Astrocyte (in vitro differentiated cells and primary cell): ENCODE data around the gene UBE2V1. TPM values are rescaled to one million over a fixed set of nuclear protein-coding genes. Genes with fewer than 3 reads are reported as not detected.
A peak's percentile ranks its signal among the peaks of the same experiment; 100 is the strongest.

ENCODE experiments used
- DNase-seq: peaks from one replicate; pipeline ENCODE4 v3.0.0-alpha.2; 2010; ENCODE audit warnings: low read depth
- FAIRE-seq: peaks from 2 replicates; lab custom pipeline; 2011; peaks lifted over from hg19 to GRCh38; lab: Jason Lieb, UNC
- H2AFZ ChIP-seq: 2 replicates; pipeline ENCODE4 v1.6.0; 2012; ENCODE audit warnings: low read depth, low read length, inconsistent platforms
- H3K27ac ChIP-seq: 2 replicates; pipeline ENCODE4 v1.5.1; 2011; ENCODE audit warnings: low read depth, low read length, inconsistent platforms
- H3K27me3 ChIP-seq: 2 replicates; pipeline ENCODE4 v1.6.0; 2011; ENCODE audit warnings: low read length, inconsistent platforms; ENCODE audit not compliant: insufficient read depth
- H3K36me3 ChIP-seq: 2 replicates; pipeline ENCODE4 v1.5.1; 2011; ENCODE audit warnings: low read length, inconsistent platforms; ENCODE audit not compliant: insufficient read depth
- H3K4me1 ChIP-seq: 2 replicates; pipeline ENCODE4 v1.5.1; 2011; ENCODE audit warnings: low read length, inconsistent platforms; ENCODE audit not compliant: insufficient read depth
- H3K4me2 ChIP-seq: 2 replicates; pipeline ENCODE4 v1.6.0; 2012; ENCODE audit warnings: low read length, inconsistent platforms
- H3K4me3 ChIP-seq: 2 replicates; pipeline ENCODE4 v1.5.1; 2011; ENCODE audit warnings: low read depth, mild to moderate bottlenecking, low read length, inconsistent platforms; ENCODE audit not compliant: insufficient read depth
- H3K79me2 ChIP-seq: 2 replicates; pipeline ENCODE4 v1.6.0; 2012; ENCODE audit warnings: mild to moderate bottlenecking, low read length, inconsistent platforms; ENCODE audit not compliant: insufficient read depth
- H3K9ac ChIP-seq: 2 replicates; pipeline ENCODE4 v1.6.0; 2012; ENCODE audit warnings: mild to moderate bottlenecking, low read length, inconsistent platforms
- H3K9me3 ChIP-seq: 2 replicates; pipeline ENCODE4 v1.5.1; 2012; ENCODE audit warnings: low read depth, mild to moderate bottlenecking, low read length, inconsistent platforms; ENCODE audit not compliant: insufficient read depth
- H4K20me1 ChIP-seq: 2 replicates; pipeline ENCODE4 v1.6.0; 2012; ENCODE audit warnings: low read length, inconsistent platforms; ENCODE audit not compliant: insufficient read depth
- H3K27ac Mint-ChIP-seq: one replicate; pipeline ENCODE4 v1.8.0; 2021; ENCODE audit warnings: mild to moderate bottlenecking, mixed read lengths; ENCODE audit not compliant: unreplicated experiment
- H3K27me3 Mint-ChIP-seq: one replicate; pipeline ENCODE4 v1.8.0; 2021; ENCODE audit warnings: low read depth, mixed read lengths; ENCODE audit not compliant: unreplicated experiment
- H3K36me3 Mint-ChIP-seq: one replicate; pipeline ENCODE4 v1.8.0; 2021; ENCODE audit warnings: low read depth, mixed read lengths; ENCODE audit not compliant: unreplicated experiment
- H3K4me1 Mint-ChIP-seq: one replicate; pipeline ENCODE4 v1.8.0; 2021; ENCODE audit warnings: low read depth, mixed read lengths; ENCODE audit not compliant: unreplicated experiment
- H3K4me3 Mint-ChIP-seq: one replicate; pipeline ENCODE4 v1.8.0; 2021; ENCODE audit warnings: mild to moderate bottlenecking, moderate library complexity, mixed read lengths; ENCODE audit not compliant: unreplicated experiment
- H3K9me3 Mint-ChIP-seq: one replicate; pipeline ENCODE4 v1.8.0; 2021; ENCODE audit warnings: mild to moderate bottlenecking, mixed read lengths; ENCODE audit not compliant: unreplicated experiment
- EZH2 ChIP-seq: IDR thresholded peaks from 2 replicates; pipeline ENCODE4 v1.6.1; 2012; ENCODE audit warnings: mild to moderate bottlenecking, low read length, inconsistent platforms; ENCODE audit not compliant: insufficient read depth
- total RNA-seq: library from RNA; stranded (reverse); gene quantifications from 2 replicates; pipeline ENCODE4 v1.2.1, GENCODE V29; 2021
- TF ChIP-seq, protein P1 (sequence below): IDR thresholded peaks from 2 replicates; pipeline ENCODE4 v1.5.1; 2011; ENCODE audit warnings: low read depth, mild to moderate bottlenecking, inconsistent platforms, low read length, moderate library complexity; ENCODE audit not compliant: insufficient read depth

Gene UBE2V1
- total RNA-seq, 1 donor from 2014 or later, result 139 TPM

DNA sequence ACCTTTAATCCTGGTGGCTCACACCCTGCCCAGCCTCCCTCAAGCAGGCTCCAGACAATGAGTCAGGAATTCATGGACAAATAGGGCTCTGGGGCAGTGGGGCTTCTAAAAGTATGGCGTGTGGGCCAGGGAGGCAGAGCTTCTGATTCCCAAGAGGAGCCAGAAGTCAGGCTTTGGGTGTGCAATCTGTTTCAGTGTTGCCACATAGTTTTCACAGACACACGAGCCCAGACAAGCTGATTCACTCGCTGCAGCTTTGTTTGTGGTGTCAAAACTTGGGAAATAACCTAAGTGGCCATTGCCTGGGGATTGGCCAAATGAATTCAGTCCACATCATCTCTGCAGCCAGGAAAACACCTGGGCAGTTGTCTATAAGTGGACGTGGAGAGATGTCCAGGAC lies 31.4 kb upstream of the UBE2V1 start:
- H3K27me3 ChIP-seq, result no peaks in the 10 kb centered on the region
- no peak for FAIRE-seq
- H3K36me3 Mint-ChIP-seq, result peaks cover 26% of the 10 kb centered on the region
- H3K9me3 ChIP-seq, result no peaks in the 10 kb centered on the region
- no peak overlapping the region for H2AFZ ChIP-seq
- no peaks in the 10 kb centered on the region for H3K27me3 Mint-ChIP-seq
- H3K4me1 Mint-ChIP-seq, result peaks cover 35% of the 10 kb centered on the region
- no peak for TF ChIP-seq EZH2
- TF ChIP-seq, protein P1, sequence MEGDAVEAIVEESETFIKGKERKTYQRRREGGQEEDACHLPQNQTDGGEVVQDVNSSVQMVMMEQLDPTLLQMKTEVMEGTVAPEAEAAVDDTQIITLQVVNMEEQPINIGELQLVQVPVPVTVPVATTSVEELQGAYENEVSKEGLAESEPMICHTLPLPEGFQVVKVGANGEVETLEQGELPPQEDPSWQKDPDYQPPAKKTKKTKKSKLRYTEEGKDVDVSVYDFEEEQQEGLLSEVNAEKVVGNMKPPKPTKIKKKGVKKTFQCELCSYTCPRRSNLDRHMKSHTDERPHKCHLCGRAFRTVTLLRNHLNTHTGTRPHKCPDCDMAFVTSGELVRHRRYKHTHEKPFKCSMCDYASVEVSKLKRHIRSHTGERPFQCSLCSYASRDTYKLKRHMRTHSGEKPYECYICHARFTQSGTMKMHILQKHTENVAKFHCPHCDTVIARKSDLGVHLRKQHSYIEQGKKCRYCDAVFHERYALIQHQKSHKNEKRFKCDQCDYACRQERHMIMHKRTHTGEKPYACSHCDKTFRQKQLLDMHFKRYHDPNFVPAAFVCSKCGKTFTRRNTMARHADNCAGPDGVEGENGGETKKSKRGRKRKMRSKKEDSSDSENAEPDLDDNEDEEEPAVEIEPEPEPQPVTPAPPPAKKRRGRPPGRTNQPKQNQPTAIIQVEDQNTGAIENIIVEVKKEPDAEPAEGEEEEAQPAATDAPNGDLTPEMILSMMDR, result no peak
- peak; percentile 98 for DNase-seq
- peak overlapping the region; percentile 65 for H3K9ac ChIP-seq
- peak overlapping the region; percentile 60 for H3K4me3 Mint-ChIP-seq
- H3K79me2 ChIP-seq, result peaks cover 82% of the 10 kb centered on the region
- peaks cover 45% of the 10 kb centered on the region for H4K20me1 ChIP-seq
- H3K36me3 ChIP-seq, result peaks cover 21% of the 10 kb centered on the region
- H3K27ac ChIP-seq, result peak overlapping the region; percentile 94
- no peak overlapping the region for H3K4me3 ChIP-seq
- peaks cover 46% of the 10 kb centered on the region for H3K4me1 ChIP-seq
- H3K27ac Mint-ChIP-seq, result peak overlapping the region; percentile 95
- peak overlapping the region; percentile 61 for H3K4me2 ChIP-seq
- no peaks in the 10 kb centered on the region for H3K9me3 Mint-ChIP-seq

DNA sequence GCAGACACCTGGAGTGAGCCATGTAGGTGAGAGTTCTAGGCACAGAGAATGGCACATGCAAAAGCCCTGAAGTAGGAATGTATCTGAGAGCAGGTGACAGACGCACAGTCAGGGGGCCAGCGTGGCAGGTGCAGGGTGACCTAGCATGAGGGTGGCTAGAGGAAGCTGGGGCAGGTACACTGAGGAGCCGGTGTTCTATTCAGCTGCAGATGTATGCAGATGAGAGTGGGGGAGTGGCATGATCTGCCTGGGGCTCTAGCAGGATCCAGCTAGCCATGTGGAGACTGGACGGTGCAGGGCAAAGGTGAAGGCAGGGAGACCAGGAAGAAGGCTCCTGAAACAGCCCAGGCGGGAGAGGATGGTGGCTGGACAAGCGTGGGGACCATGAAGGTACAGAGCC lies 29.9 kb upstream of the UBE2V1 start:
- H3K4me1 Mint-ChIP-seq, result peaks cover 38% of the 10 kb centered on the region
- H3K27ac Mint-ChIP-seq, result peak overlapping the region; percentile 53
- H3K27ac ChIP-seq, result no peak overlapping the region

More for the DNA sequence above, 29.9 kb upstream of the UBE2V1 start:
- Mint-ChIP-seq H3K27me3 (no peaks in the 10 kb centered on the region), H3K9me3 (no peaks in the 10 kb centered on the region), H3K4me3 (no peak overlapping the region), H3K36me3 (peaks cover 29% of the 10 kb centered on the region)
- peaks cover 46% of the 10 kb centered on the region for H4K20me1 ChIP-seq
- no peaks in the 10 kb centered on the region for H3K9me3 ChIP-seq
- H3K27me3 ChIP-seq, result no peaks in the 10 kb centered on the region
- no peak for TF ChIP-seq EZH2
- TF ChIP-seq, protein P1, result no peak
- H3K4me2 ChIP-seq, result no peak overlapping the region
- no peak for FAIRE-seq
- no peak for DNase-seq
- peaks cover 82% of the 10 kb centered on the region for H3K79me2 ChIP-seq
- H3K4me3 ChIP-seq, result no peak overlapping the region
- no peak overlapping the region for H3K9ac ChIP-seq
- H3K36me3 ChIP-seq, result peaks cover 15% of the 10 kb centered on the region
- peaks cover 47% of the 10 kb centered on the region for H3K4me1 ChIP-seq
- no peak overlapping the region for H2AFZ ChIP-seq
